Medulla oblongata (tissue), 1 donor: ENCODE results near the gene FGGY.

Experiments used
- DNase-seq: peaks from one replicate; pipeline ENCODE4 v3.0.0-alpha.2; 2015; ENCODE audit errors: extremely low spot score

FGGY gene

GRCh38 chr1:59414406-59415133 lies 117.7 kb downstream of the FGGY start:
- no peak for DNase-seq

- DNase-seq, result no peak
Measured at GRCh38 chr1:59415286-59415850, 118.5 kb downstream of the FGGY start.

- DNase-seq, result no peak
Measured at GRCh38 chr1:59415881-59416280, 119.0 kb downstream of the FGGY start.

GRCh38 chr1:59417406-59417805 lies 120.5 kb downstream of the FGGY start:
- no peak for DNase-seq

- DNase-seq, result no peak
Measured at GRCh38 chr1:59418363-59419144, 121.7 kb downstream of the FGGY start.

GRCh38 chr1:59419361-59420140 lies 122.7 kb downstream of the FGGY start:
- DNase-seq, result no peak

- DNase-seq, result no peak
Measured at GRCh38 chr1:59421232-59421920, 124.5 kb downstream of the FGGY start.

- peak; percentile 84 for DNase-seq
Measured at GRCh38 chr1:59422921-59423575, 126.2 kb downstream of the FGGY start.

GRCh38 chr1:59427155-59427554 lies 130.3 kb downstream of the FGGY start:
- DNase-seq, result no peak

GRCh38 chr1:59427784-59428183 lies 130.9 kb downstream of the FGGY start:
- no peak for DNase-seq

GRCh38 chr1:59428828-59429227 lies 131.9 kb downstream of the FGGY start:
- no peak for DNase-seq

- DNase-seq, result no peak
Measured at GRCh38 chr1:59429656-59430055, 132.8 kb downstream of the FGGY start.

GRCh38 chr1:59431566-59432294 lies 134.8 kb downstream of the FGGY start:
- no peak for DNase-seq

- no peak for DNase-seq
Measured at GRCh38 chr1:59432531-59433439, 135.9 kb downstream of the FGGY start.

- DNase-seq, result no peak
Measured at GRCh38 chr1:59433440-59433813, 136.5 kb downstream of the FGGY start.

- DNase-seq, result no peak
Measured at GRCh38 chr1:59434336-59434735, 137.4 kb downstream of the FGGY start.

GRCh38 chr1:59436637-59437036 lies 139.7 kb downstream of the FGGY start:
- no peak for DNase-seq

GRCh38 chr1:59438058-59438560 lies 141.2 kb downstream of the FGGY start:
- DNase-seq, result peak; percentile 3

GRCh38 chr1:59442492-59442891 lies 145.6 kb downstream of the FGGY start:
- DNase-seq, result no peak
